Pancreas (tissue), 10 donors: ENCODE measurements around the gene PPP1R3C. TPM values are rescaled to one million over a fixed set of nuclear protein-coding genes. Genes with fewer than 3 reads are reported as not detected.

Source experiments
- ATAC-seq, 4 donors: fragments of 200-7000 bp; cut with Tn5 transposase; one replicate each; pipeline versions ENCODE4 v1.8.0 to v1.9.1; 2020; ENCODE audit warnings: mild to moderate bottlenecking in 4 of 4, moderate library complexity in 4 of 4
- DNase-seq, 6 donors: peaks; one replicate each; pipeline ENCODE4 v3.0.0-alpha.2; 2020
- FAIRE-seq: peaks from 2 replicates; lab custom pipeline; 2012; peaks lifted over from hg19 to GRCh38; lab: Jason Lieb, UNC
- H3K27ac ChIP-seq, 4 donors: fragments of 200-600 bp; sonication (generic); 1 replicate in 3 of 4; 2 replicates in 1 of 4; pipeline versions ENCODE4 v1.5.0 to v1.8.0; 2020
- H3K27me3 ChIP-seq, 4 donors: fragments of 200-600 bp; one replicate each; pipeline ENCODE4 v1.8.0; 2021
- H3K36me3 ChIP-seq, 3 donors: fragments of 200-600 bp; sonication (generic) in 1 of 3; one replicate each; pipeline versions ENCODE4 v1.5.0 to v1.8.0; 2020 to 2021
- H3K4me1 ChIP-seq, 3 donors: fragments of 200-600 bp; one replicate each; pipeline ENCODE4 v1.8.0; 2021
- H3K4me3 ChIP-seq, 4 donors: fragments of 200-600 bp; sonication (generic) in 2 of 4; one replicate each; pipeline versions ENCODE4 v1.5.0 to v1.8.0; 2020 to 2021
- H3K9me3 ChIP-seq, 4 donors: fragments of 200-600 bp; one replicate each; pipeline ENCODE4 v1.8.0; 2021
- CTCF ChIP-seq, 4 donors: fragments of 200-600 bp; sonication (generic) in 3 of 4; IDR thresholded peaks; one replicate each; pipeline versions ENCODE4 v1.5.0 to v1.8.0; 2021; ENCODE audit warnings: antibody characterized with exemption in 4 of 4
- WGBS, 2 donors: extraction: QIAGEN DNeasy Blood & Tissue Kit; methylation state at CpG; one replicate each; pipeline ENCODE4 v1.1.7; 2013; 5-methylcytosine and 5-hydroxymethylcytosine counted together
- intact Hi-C, 3 donors: fragments of 100-400 bp; cut with DNase I; formaldehyde crosslinking; loops; one replicate each; pipeline versions ENCODE4 v1.11.1 to v1.14.2; 2022
- polyA plus RNA-seq, 2 donors: library from polyadenylated mRNA; stranded (reverse); fragments of 200-250 nt; gene quantifications; one replicate each; pipeline ENCODE4 v1.2.3, GENCODE V29; 2013
- total RNA-seq, 6 donors: library from RNA; stranded (reverse); fragmentation: NEBNext Ultra II Directional in 4 of 6; extraction: Animal tissue kit (Norgen Biotek cat#: 25700) in 4 of 6; gene quantifications; one replicate each; pipeline versions ENCODE4 v1.2.1 to v1.2.4, GENCODE V29; 2021 to 2023
- donor health status: healthy with polysubstance abuse.
- donor health status: DM: no; HTN: no; CAD: no; lungs with moderate emphysema.
- donor health status: DM: no; HTN: no; CAD: no.
- donor health status: control.
- donor health status: control.
- donor health status: Bipolar disorder and iron deficiency.
- donor health status: DM: yes; HTN: yes; CAD: no.
- donor health status: DM: no; HTN: no; CAD: no.
- donor health status: DM: no; HTN: no; CAD: no.
- donor health status: DM: yes; HTN: yes; CAD: no.

Gene PPP1R3C
- total and polyA plus RNA-seq, 8 donors = 3.8 to 27.5 (median 14.3) TPM

GRCh38 chr10:91621483-91622113, 11.3 kb downstream of the PPP1R3C start:
- H3K27ac ChIP-seq = peak overlapping the region in 2 of 4 donors; percentile 8 to 53
- ATAC-seq = peak; percentile 66 to 90 (median 86)
- 25 to 33% methylated on average over 1 of the region's 1 CpG for WGBS, 2 donors
- no peak overlapping the region for H3K4me3 ChIP-seq
- intact Hi-C loops = loop anchor here in 1 of 3 donors (10.0 kb wide), 1 partner anchor 67 kb away; no protein-coding TSS in a partner anchor
- H3K9me3 ChIP-seq = no peaks in the 10 kb centered on the region
- peaks cover 9 to 20% (median 10%) of the 10 kb centered on the region in 3 donors for H3K4me1 ChIP-seq
- H3K36me3 ChIP-seq = peaks cover 0 to 5% (median 0%) of the 10 kb centered on the region in 3 donors
- H3K27me3 ChIP-seq = no peaks in the 10 kb centered on the region
- no peak for FAIRE-seq
- no peak for TF ChIP-seq CTCF (IDR thresholded peaks at IDR 0.05)
- DNase-seq = peak in 2 of 6 donors; percentile 27 to 35

DNA sequence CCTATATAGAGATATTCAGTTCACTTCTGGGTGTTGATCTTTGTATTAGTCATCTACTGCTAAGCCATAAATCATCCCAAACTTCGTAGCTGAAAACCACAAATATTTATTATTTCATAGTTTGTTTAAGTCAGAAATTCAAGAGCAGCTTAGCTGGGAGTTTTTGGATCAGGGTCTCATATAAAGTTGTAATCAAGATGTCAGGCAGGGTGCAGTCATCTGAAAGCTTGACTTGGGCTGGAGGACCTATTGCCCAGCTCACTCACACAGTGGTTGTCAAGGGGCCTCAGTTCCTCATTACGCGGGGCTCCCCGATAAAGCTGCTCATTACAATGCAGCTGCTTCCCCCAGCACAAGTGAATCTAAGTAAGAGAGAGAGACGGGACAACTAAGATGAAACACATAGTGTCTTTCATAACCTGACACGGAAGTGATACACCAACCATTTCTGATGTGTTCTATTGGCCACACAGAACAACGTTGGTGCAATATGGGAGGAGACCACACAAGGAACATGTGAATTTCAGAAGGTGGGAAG, 15.7 kb downstream of the PPP1R3C start:
- FAIRE-seq = no peak
- Histone ChIP-seq H3K27me3 (no peaks in the 10 kb centered on the region), H3K27ac (no peak overlapping the region), H3K4me3 (no peak overlapping the region), H3K36me3 (no peaks in the 10 kb centered on the region), H3K9me3 (no peaks in the 10 kb centered on the region), H3K4me1 (peaks cover 10 to 17% (median 12%) of the 10 kb centered on the region in 3 donors)
- no peak for TF ChIP-seq CTCF (IDR thresholded peaks at IDR 0.05)
- 85 to 88% methylated on average over 7 of the region's 7 CpGs for WGBS, 2 donors
- ATAC-seq = no peak
- intact Hi-C loops = no loop called here
- DNase-seq = no peak

GRCh38 chr10:91616137-91616536, 16.7 kb downstream of the PPP1R3C start:
- no peak for ATAC-seq
- Histone ChIP-seq H3K27me3 (no peaks in the 10 kb centered on the region), H3K27ac (no peak overlapping the region), H3K9me3 (no peaks in the 10 kb centered on the region), H3K4me1 (peaks cover 8 to 12% (median 8%) of the 10 kb centered on the region in 3 donors), H3K4me3 (no peak overlapping the region), H3K36me3 (no peaks in the 10 kb centered on the region)
- no peak for DNase-seq
- TF ChIP-seq CTCF (IDR thresholded peaks at IDR 0.05) = no peak
- FAIRE-seq = no peak
- intact Hi-C loops = no loop called here
- WGBS, 2 donors = 72 to 82% methylated on average over 1 of the region's 1 CpG

DNA sequence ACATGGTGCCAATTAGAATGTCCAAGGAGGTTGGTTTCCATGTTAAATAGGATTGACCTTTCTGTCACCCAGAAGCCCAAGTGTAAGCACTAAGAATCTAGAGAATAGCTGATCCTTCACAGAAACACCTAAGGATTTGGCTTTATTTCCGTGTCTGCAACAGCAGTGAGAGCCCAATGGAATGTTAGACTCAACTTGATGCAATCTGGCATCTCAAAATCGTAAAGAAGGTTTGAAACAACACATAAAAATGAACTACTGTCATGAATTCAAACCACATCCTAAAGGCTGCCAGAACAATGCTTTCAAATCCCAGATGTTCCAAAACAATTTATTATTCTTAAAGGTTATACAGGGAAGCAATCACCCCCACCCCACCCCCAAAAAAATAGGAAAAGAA, 18.6 kb downstream of the PPP1R3C start:
- intact Hi-C loops = no loop called here
- no peak for DNase-seq
- Histone ChIP-seq H3K4me3 (no peak overlapping the region), H3K36me3 (no peaks in the 10 kb centered on the region), H3K4me1 (peaks cover 0 to 10% (median 5%) of the 10 kb centered on the region in 3 donors), H3K27ac (no peak overlapping the region), H3K27me3 (no peaks in the 10 kb centered on the region), H3K9me3 (no peaks in the 10 kb centered on the region)
- ATAC-seq = no peak
- FAIRE-seq = no peak
- no peak for TF ChIP-seq CTCF (IDR thresholded peaks at IDR 0.05)
- whole genome bisulfite sequencing, 2 donors = 84 to 95% methylated on average over 2 of the region's 2 CpGs
